RKO (cell line): ENCODE measurements around the gene COL6A6.
"Not testable (repeated sequence)": the region's sequence is repeated elsewhere in the genome, so short reads cannot be mapped to it uniquely, and the experiment has no call there.

Experiments
- DNase-seq: peaks from one replicate; pipeline ENCODE4 v3.0.0-alpha.2; 2016; ENCODE audit warnings: low spot score

COL6A6 gene

GRCh38 chr3:130529486-130530215 lies 12.7 kb downstream of the COL6A6 start:
- no peak for DNase-seq

GRCh38 chr3:130533247-130533646 lies 16.3 kb downstream of the COL6A6 start:
- no peak for DNase-seq

GRCh38 chr3:130537673-130538304 lies 20.8 kb downstream of the COL6A6 start:
- no peak for DNase-seq

- DNase-seq: peak; percentile 57
Measured at GRCh38 chr3:130539005-130539404, 22.0 kb downstream of the COL6A6 start.

- DNase-seq: no peak
Measured at GRCh38 chr3:130543322-130543721, 26.3 kb downstream of the COL6A6 start.

- no peak for DNase-seq
Measured at GRCh38 chr3:130546920-130547679, 30.1 kb downstream of the COL6A6 start.

GRCh38 chr3:130547680-130548065 lies 30.7 kb downstream of the COL6A6 start:
- not testable (repeated sequence) for DNase-seq

- DNase-seq: no peak
Measured at GRCh38 chr3:130548356-130548755, 31.4 kb downstream of the COL6A6 start.

GRCh38 chr3:130557336-130558035 lies 40.5 kb downstream of the COL6A6 start:
- DNase-seq: no peak

- DNase-seq: no peak
Measured at GRCh38 chr3:130558366-130558765, 41.4 kb downstream of the COL6A6 start.

GRCh38 chr3:130565224-130565623 lies 48.2 kb downstream of the COL6A6 start:
- DNase-seq: no peak
